Measurements from ENCODE around the gene HSD17B7.
A peak's percentile ranks its signal among the peaks of the same experiment; 100 is the strongest.

The HSD17B7 gene

DNA sequence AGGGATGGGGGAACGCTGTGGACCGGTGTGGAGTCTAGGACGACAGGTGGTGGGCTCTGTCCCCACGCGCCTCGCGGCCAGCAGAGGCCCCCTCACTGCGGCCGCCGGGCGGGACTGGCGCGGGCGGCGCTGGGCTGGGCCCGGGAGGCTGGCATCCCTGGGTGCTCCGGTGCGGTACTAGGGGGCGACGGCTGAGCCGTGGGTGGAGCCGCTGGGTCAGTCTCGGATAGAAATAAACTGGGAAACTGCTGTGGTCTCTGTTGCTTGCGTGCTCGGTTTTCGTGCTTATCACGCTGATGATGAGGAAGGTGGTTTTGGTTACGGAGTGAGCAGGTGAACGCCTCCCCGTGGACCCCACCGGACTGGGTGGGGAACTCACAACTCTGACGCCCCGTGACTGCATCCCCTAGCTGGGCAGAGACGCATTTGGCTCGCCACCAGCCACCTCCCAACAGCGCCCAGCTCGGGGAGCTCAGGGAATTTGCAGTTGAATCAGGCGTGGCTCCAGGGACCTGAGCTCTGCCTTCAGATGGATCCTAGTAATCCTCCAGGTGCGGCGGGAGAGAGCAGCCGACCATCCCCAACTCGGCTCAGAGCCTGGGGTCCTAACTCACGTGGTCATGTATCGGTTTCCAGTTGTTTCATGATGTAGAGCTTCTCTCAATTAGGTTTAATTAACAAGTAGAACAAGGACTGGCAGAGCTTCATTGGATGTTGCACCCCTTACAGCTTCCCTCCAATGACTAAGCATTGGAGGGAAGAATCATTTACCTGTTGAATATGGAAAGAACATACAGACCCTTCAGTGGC, 32.1 kb downstream of the HSD17B7 start:
- peak; percentile 84 for ATAC-seq
- TF ChIP-seq ZFP30 (CRISPR knock-in tag; IDR thresholded peaks at IDR 0.05) (no peak), ARNTL (CRISPR knock-in tag; IDR thresholded peaks at IDR 0.05; ENCODE audit: borderline replicate concordance, low read depth) (no peak), TOX (CRISPR knock-in tag; IDR thresholded peaks at IDR 0.05; ENCODE audit: borderline replicate concordance) (no peak), ZNF565 (CRISPR knock-in tag; conservative IDR thresholded peaks at IDR 0.05; ENCODE audit: low read depth) (no peak), ESRRG (CRISPR knock-in tag; IDR thresholded peaks at IDR 0.05) (no peak), OSR1 (CRISPR knock-in tag; IDR thresholded peaks at IDR 0.05) (no peak), CSDC2 (CRISPR knock-in tag; IDR thresholded peaks at IDR 0.05) (no peak), ZC3H10 (CRISPR knock-in tag; IDR thresholded peaks at IDR 0.05) (no peak), RARB (CRISPR knock-in tag; IDR thresholded peaks at IDR 0.05) (no peak), ZNF8 (CRISPR knock-in tag; IDR thresholded peaks at IDR 0.05) (no peak), ZFP3 (CRISPR knock-in tag; IDR thresholded peaks at IDR 0.05) (no peak), PPARA (CRISPR knock-in tag; IDR thresholded peaks at IDR 0.05; ENCODE audit: borderline replicate concordance) (no peak), BACH2 (CRISPR knock-in tag; IDR thresholded peaks at IDR 0.05; ENCODE audit: borderline replicate concordance) (no peak), ISL1 (CRISPR knock-in tag; IDR thresholded peaks at IDR 0.05) (no peak), ZNF70 (CRISPR knock-in tag; IDR thresholded peaks at IDR 0.05) (no peak)
- TF ChIP-seq, protein P1, sequence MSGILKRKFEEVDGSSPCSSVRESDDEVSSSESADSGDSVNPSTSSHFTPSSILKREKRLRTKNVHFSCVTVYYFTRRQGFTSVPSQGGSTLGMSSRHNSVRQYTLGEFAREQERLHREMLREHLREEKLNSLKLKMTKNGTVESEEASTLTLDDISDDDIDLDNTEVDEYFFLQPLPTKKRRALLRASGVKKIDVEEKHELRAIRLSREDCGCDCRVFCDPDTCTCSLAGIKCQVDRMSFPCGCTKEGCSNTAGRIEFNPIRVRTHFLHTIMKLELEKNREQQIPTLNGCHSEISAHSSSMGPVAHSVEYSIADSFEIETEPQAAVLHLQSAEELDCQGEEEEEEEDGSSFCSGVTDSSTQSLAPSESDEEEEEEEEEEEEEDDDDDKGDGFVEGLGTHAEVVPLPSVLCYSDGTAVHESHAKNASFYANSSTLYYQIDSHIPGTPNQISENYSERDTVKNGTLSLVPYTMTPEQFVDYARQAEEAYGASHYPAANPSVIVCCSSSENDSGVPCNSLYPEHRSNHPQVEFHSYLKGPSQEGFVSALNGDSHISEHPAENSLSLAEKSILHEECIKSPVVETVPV (CRISPR knock-in tag; IDR thresholded peaks at IDR 0.05): no peak
- TF ChIP-seq, protein P2, sequence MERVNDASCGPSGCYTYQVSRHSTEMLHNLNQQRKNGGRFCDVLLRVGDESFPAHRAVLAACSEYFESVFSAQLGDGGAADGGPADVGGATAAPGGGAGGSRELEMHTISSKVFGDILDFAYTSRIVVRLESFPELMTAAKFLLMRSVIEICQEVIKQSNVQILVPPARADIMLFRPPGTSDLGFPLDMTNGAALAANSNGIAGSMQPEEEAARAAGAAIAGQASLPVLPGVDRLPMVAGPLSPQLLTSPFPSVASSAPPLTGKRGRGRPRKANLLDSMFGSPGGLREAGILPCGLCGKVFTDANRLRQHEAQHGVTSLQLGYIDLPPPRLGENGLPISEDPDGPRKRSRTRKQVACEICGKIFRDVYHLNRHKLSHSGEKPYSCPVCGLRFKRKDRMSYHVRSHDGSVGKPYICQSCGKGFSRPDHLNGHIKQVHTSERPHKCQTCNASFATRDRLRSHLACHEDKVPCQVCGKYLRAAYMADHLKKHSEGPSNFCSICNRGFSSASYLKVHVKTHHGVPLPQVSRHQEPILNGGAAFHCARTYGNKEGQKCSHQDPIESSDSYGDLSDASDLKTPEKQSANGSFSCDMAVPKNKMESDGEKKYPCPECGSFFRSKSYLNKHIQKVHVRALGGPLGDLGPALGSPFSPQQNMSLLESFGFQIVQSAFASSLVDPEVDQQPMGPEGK (CRISPR knock-in tag; IDR thresholded peaks at IDR 0.05; ENCODE audit: borderline replicate concordance): no peak
- TF ChIP-seq, protein P3, sequence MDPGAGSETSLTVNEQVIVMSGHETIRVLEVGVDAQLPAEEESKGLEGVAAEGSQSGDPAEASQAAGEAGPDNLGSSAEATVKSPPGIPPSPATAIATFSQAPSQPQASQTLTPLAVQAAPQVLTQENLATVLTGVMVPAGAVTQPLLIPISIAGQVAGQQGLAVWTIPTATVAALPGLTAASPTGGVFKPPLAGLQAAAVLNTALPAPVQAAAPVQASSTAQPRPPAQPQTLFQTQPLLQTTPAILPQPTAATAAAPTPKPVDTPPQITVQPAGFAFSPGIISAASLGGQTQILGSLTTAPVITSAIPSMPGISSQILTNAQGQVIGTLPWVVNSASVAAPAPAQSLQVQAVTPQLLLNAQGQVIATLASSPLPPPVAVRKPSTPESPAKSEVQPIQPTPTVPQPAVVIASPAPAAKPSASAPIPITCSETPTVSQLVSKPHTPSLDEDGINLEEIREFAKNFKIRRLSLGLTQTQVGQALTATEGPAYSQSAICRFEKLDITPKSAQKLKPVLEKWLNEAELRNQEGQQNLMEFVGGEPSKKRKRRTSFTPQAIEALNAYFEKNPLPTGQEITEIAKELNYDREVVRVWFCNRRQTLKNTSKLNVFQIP (CRISPR knock-in tag; IDR thresholded peaks at IDR 0.05; ENCODE audit: borderline replicate concordance, low read depth): no peak
- TF ChIP-seq, protein P4, sequence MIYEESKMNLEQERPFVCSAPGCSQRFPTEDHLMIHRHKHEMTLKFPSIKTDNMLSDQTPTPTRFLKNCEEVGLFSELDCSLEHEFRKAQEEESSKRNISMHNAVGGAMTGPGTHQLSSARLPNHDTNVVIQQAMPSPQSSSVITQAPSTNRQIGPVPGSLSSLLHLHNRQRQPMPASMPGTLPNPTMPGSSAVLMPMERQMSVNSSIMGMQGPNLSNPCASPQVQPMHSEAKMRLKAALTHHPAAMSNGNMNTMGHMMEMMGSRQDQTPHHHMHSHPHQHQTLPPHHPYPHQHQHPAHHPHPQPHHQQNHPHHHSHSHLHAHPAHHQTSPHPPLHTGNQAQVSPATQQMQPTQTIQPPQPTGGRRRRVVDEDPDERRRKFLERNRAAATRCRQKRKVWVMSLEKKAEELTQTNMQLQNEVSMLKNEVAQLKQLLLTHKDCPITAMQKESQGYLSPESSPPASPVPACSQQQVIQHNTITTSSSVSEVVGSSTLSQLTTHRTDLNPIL (CRISPR knock-in tag; IDR thresholded peaks at IDR 0.05; ENCODE audit: low read depth): no peak
- TF ChIP-seq, protein P5, sequence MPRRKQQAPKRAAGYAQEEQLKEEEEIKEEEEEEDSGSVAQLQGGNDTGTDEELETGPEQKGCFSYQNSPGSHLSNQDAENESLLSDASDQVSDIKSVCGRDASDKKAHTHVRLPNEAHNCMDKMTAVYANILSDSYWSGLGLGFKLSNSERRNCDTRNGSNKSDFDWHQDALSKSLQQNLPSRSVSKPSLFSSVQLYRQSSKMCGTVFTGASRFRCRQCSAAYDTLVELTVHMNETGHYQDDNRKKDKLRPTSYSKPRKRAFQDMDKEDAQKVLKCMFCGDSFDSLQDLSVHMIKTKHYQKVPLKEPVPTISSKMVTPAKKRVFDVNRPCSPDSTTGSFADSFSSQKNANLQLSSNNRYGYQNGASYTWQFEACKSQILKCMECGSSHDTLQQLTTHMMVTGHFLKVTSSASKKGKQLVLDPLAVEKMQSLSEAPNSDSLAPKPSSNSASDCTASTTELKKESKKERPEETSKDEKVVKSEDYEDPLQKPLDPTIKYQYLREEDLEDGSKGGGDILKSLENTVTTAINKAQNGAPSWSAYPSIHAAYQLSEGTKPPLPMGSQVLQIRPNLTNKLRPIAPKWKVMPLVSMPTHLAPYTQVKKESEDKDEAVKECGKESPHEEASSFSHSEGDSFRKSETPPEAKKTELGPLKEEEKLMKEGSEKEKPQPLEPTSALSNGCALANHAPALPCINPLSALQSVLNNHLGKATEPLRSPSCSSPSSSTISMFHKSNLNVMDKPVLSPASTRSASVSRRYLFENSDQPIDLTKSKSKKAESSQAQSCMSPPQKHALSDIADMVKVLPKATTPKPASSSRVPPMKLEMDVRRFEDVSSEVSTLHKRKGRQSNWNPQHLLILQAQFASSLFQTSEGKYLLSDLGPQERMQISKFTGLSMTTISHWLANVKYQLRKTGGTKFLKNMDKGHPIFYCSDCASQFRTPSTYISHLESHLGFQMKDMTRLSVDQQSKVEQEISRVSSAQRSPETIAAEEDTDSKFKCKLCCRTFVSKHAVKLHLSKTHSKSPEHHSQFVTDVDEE (CRISPR knock-in tag; IDR thresholded peaks at IDR 0.05): no peak

DNA sequence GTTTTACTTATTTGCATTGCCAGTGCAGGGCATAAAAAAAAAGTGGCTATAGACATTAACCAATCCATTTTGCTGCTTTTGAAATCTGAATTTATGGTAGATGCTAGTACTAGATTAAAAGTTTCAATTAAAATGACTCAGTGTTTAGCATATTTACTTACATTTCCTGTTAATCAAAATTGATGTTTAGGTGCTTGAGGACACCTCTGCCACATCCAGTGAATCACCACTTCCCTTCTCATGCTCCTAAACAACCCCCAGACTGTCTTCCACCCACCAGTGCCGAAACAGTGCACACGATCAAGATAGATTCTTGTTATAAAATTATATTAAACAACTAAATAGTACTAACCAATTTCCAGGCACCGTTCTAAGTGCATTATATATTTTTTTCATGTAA, 32.7 kb downstream of the HSD17B7 start:
- TF ChIP-seq GLIS3 (CRISPR knock-in tag; IDR thresholded peaks at IDR 0.05): no peak
- TF ChIP-seq SNAI2 (CRISPR knock-in tag; IDR thresholded peaks at IDR 0.05): no peak
- TF ChIP-seq PPARA (CRISPR knock-in tag; IDR thresholded peaks at IDR 0.05; ENCODE audit: borderline replicate concordance): no peak
- TF ChIP-seq, protein P1 (CRISPR knock-in tag; IDR thresholded peaks at IDR 0.05): no peak
- no peak for TF ChIP-seq ZNF8 (CRISPR knock-in tag; IDR thresholded peaks at IDR 0.05)
- TF ChIP-seq CSDC2 (CRISPR knock-in tag; IDR thresholded peaks at IDR 0.05): no peak
- TF ChIP-seq ISL1 (CRISPR knock-in tag; IDR thresholded peaks at IDR 0.05): no peak
- TF ChIP-seq ESRRG (CRISPR knock-in tag; IDR thresholded peaks at IDR 0.05): no peak
- TF ChIP-seq, protein P5 (CRISPR knock-in tag; IDR thresholded peaks at IDR 0.05): no peak
- peak; percentile 18 for ATAC-seq

Data from SK-N-SH treated with all-trans-retinoic acid at 6 μM for 48 hours (cell line).